ENCODE data around the gene MRTFA.
"Not testable (repeated sequence)": the region's sequence is repeated elsewhere in the genome, so short reads cannot be mapped to it uniquely, and the experiment has no call there.

The MRTFA gene

GRCh38 chr22:40544758-40545157 is 91.8 kb downstream of the MRTFA start:
- no peak overlapping the region for H3K27ac ChIP-seq
- TF ChIP-seq, protein P1, sequence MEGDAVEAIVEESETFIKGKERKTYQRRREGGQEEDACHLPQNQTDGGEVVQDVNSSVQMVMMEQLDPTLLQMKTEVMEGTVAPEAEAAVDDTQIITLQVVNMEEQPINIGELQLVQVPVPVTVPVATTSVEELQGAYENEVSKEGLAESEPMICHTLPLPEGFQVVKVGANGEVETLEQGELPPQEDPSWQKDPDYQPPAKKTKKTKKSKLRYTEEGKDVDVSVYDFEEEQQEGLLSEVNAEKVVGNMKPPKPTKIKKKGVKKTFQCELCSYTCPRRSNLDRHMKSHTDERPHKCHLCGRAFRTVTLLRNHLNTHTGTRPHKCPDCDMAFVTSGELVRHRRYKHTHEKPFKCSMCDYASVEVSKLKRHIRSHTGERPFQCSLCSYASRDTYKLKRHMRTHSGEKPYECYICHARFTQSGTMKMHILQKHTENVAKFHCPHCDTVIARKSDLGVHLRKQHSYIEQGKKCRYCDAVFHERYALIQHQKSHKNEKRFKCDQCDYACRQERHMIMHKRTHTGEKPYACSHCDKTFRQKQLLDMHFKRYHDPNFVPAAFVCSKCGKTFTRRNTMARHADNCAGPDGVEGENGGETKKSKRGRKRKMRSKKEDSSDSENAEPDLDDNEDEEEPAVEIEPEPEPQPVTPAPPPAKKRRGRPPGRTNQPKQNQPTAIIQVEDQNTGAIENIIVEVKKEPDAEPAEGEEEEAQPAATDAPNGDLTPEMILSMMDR (conservative IDR thresholded peaks at IDR 0.05) = no peak

GRCh38 chr22:40542821-40543540 is 93.5 kb downstream of the MRTFA start:
- TF ChIP-seq, protein P1 (conservative IDR thresholded peaks at IDR 0.05) = no peak
- no peak overlapping the region for H3K27ac ChIP-seq

DNA sequence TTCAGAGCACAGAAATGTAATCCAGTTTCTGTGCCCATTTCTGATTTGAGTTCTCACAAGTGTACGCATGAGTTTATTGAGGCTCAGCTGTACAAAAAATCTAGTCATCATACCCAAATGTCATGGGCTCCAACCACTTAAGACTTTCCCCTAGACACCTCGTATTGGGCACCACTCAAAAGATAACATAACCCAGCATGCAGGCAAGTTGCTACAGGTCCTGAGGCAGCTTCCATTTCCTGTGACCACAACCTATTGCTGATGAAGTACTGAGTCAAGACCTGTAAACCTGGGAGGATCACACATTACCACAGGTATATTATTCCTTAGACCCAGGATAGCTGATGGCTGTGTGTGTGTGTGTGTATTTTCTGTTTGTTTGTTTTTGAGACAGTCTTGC is 95.2 kb downstream of the MRTFA start:
- TF ChIP-seq, protein P1 (conservative IDR thresholded peaks at IDR 0.05) = no peak
- H3K27ac ChIP-seq = no peak overlapping the region

GRCh38 chr22:40540265-40540664 is 96.3 kb downstream of the MRTFA start:
- H3K27ac ChIP-seq = peak overlapping the region; percentile 67; the same call in 1 of the 2 replicates
- TF ChIP-seq, protein P1 (conservative IDR thresholded peaks at IDR 0.05) = no peak

DNA sequence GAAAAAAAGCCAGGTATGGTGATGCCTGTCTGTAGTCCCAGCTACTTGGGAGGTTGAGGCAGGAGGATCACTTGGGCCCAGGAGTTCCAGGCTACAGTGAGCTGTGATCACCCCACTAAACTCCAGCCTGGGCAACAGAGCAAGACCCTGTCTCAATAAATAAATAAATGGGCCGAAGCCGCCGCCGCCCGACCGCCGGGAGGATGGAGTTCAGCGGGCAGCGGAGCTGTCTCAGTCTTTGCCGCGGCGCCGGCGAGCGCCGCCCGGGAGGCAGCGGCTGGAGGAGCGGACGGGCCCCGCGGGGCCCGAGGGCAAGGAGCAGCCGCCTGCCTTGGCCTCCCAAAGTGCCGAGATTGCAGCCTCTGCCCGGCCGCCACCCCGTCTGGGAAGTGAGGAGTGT is 100.4 kb downstream of the MRTFA start:
- H3K27ac ChIP-seq = not testable (repeated sequence)

DNA sequence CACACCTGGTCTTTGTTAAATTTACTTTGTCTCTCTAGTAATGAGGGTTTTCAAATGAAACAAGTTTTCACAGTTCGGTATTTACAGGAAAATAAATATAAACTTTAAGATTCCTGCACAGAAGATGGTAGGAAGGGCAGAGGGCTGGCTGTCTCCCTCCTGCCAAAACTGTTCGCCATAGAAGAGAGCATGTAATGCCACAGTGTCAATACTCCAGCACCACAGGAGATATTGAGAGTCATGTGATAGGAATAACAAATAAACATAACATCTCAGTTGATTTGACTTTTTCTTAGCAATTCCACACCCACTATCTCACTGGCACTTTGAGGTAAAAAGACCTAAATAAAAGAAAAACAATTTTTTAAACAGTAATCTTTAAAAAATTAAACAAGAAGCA is 100.9 kb downstream of the MRTFA start:
- H3K27ac ChIP-seq = peak overlapping the region; percentile 44; the same call in 1 of the 2 replicates
- TF ChIP-seq, protein P1 (conservative IDR thresholded peaks at IDR 0.05) = no peak

GRCh38 chr22:40535189-40535512 is 101.4 kb downstream of the MRTFA start:
- H3K27ac ChIP-seq = peak overlapping the region; percentile 44
- TF ChIP-seq, protein P1 (conservative IDR thresholded peaks at IDR 0.05) = no peak

- TF ChIP-seq, protein P1 (conservative IDR thresholded peaks at IDR 0.05) = no peak
- H3K27ac ChIP-seq = peak overlapping the region; percentile 44
Observed at GRCh38 chr22:40534379-40535188, 101.9 kb downstream of the MRTFA start.

All from VCaP (cell line).